Stimulated activated CD4-positive, alpha-beta T cell treated with anti-CD3 and anti-CD28 coated beads, Interleukin-1b, Interleukin-23, amount 100 ng/mL, for 24 hours (primary cell): ENCODE results near the gene F2RL1.
"Not testable (repeated sequence)": the region's sequence is repeated elsewhere in the genome, so short reads cannot be mapped to it uniquely, and the experiment has no call there.

Experiments used
- DNase-seq, 4 experiments: peaks; one replicate each; pipeline ENCODE4 v3.0.0-alpha.2; 2020; ENCODE audit warnings: low read depth in 4 of 4, low spot score in 1 of 4

The F2RL1 gene

DNA sequence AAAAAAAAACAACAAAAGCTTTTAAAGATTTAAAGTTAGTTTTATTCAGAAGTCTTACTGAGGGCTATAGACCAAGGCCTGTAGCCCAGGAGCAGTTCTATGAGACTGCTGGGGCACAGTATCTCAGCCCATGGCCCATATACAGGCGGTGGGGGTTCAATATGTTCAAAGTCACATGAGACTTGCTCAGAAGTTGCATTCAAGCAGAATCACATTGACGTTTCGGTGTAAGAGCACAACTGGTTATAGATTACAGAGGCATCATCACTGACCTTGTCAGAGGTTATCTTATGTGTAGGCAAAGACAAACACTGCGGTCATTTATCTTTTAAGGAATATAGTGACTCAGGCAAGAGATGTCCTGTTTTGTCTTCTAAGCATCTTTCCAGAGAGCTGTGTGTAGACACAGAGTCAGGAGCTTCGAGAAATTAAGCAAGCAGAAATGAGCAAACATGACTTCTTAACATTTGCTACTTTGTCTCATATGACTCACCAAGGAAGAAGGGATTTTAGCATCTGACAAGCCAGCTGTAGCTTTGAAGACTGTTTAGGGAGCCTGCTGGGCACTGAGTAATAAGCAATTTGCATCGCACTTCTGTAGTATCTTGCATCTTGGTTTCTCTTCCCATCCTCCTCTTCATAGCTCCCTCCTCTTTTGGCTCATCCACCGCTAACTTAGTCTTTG lies 12.9 kb upstream of the F2RL1 start:
- no peak for DNase-seq

DNA sequence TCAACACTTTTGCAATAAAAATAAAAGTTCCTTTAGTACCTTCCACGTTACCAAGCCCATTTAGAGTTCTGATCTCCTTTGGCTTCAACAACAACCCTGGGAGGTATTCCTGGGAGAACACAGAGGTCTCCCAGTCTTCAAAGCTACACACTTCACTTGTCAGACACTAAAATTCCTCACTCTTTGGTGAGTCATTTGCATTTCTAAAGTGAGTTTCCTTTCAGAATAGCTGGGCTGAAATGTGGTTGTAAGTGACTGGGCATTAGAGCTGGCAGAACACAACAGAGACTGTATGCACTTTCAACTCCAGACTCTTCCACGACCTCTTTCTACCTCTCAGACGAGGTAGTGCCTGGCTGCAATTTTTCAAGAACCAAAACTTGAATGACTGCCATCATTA lies 11.5 kb upstream of the F2RL1 start:
- DNase-seq, result no peak

DNA sequence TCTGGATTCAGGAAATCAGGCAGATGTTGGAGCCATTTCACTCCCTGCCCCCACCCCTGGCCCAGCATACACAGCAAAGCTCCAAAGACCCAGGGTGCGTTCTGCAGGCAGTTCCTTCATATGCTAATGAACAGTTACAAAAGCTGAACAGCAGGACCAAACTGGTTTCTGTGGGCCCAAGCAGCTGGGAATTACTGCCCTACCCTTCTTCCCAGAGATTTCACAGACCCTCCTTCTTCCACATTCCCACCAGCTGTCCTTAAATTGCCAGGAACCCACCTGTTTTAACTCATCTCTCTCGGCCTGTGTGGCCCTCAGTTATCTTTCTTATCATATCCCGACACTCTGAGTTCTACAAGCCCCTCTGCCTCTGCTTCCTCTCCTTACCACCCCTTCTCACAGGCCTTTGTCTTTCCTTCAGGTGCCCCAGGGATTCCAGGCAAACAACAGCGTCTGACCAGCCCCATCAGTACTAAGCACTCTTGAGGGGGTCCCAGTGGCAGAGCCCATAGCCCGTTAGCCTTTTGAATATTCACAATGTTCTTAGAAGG lies 10.6 kb upstream of the F2RL1 start:
- DNase-seq, result no peak

DNA sequence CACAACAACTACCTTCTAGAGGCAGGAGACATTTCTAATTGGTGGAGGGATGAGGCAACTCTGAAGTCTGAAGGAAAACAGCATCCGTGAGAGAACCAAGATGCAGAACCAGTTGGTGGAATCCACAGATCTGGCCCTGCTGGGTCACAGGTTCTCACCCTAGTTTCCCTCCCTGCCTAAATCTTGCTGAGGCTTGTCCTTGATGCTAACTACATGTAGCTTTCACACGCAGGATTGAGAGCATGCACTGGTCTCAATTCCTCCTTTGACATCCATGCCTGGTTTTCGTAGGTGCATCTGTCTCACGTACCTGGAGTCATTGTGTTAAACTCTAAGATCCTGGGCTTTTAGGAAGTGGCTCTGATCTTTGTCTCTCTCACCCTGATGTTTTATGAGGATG lies 9.7 kb upstream of the F2RL1 start:
- no peak for DNase-seq

DNA sequence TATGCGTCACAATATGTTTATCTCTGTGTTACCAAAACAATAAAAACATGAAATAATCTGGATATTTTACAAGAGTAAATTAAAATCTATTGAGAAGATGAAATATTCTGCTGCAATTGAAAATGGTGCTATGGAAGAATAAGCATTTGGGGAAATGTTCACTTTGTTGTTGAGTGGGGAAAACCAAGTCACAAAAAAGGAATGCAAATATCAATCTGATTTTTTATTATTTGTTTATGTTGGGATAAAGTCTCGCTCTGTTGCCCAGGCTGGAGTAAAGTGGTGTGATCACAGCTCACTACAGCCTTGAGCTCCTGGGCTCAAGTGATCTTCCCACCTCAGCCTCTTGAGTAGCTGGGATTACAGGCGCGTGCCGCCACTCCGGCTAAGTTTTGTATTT lies 8.6 kb upstream of the F2RL1 start:
- no peak for DNase-seq

DNA sequence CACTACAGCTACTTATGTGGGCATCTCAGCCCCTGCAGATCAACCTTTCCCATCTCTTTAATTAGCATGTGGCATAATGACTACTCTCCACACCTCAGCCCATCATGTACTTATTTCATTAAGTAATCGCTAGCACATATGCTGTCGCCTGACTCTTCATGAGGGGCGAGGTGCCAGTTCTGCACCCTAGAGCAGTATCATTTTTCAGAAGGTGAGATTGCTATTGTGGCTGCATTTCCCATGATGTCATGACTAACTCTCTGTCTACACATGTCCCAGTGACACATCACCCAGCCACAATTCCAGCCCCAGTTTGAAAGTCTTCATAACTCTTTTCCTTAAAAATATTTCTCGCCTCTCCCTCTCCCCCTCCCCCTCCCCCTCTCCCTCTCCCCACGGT lies 7.6 kb upstream of the F2RL1 start:
- no peak for DNase-seq

DNA sequence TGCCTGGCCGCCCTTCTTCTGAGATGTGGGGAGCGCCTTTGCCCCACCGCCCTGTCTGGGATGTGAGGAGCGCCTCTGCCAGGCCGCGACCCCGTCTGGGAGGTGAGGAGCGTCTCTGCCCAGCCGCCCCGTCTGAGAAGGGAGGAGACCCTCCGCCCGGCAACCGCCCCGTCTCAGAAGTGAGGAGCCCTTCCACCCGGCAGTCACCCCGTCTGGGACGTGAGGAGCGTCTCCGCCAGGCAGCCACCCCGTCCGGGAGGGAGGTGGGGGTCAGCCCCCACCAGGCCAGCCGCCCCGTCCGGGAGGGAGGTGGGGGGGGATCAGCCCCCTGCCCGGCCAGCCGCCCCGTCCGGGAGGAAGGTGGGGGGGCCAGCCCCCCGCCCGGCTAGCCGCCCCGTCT lies 6.6 kb upstream of the F2RL1 start:
- DNase-seq, result not testable (repeated sequence)

DNA sequence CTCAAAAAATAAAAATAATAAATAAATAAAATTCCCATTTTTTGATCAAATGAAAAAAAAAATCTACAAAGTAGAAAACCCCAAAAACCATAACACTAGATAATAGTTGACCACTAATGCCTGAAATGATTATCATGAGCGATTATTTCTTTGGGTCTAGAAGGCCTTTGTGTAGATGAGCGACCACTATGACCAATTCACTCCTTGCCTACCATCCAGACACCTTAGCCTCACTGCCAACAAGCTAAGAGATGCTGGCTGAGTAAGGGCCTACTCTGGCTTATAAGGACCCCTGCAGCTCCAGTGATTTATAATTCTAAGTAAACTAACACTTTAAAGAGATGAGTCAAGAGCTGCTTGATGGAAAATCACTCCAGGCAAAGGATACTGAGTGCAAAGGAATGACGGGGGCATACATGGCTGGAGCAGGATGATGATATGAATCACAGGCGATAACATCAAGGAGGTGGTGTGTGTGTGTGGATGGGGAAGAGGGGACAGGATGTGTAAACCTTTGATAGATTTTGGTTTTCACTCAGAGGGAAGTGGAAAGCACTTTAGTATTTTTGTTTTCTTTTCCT lies 4.8 kb upstream of the F2RL1 start:
- DNase-seq, result no peak

DNA sequence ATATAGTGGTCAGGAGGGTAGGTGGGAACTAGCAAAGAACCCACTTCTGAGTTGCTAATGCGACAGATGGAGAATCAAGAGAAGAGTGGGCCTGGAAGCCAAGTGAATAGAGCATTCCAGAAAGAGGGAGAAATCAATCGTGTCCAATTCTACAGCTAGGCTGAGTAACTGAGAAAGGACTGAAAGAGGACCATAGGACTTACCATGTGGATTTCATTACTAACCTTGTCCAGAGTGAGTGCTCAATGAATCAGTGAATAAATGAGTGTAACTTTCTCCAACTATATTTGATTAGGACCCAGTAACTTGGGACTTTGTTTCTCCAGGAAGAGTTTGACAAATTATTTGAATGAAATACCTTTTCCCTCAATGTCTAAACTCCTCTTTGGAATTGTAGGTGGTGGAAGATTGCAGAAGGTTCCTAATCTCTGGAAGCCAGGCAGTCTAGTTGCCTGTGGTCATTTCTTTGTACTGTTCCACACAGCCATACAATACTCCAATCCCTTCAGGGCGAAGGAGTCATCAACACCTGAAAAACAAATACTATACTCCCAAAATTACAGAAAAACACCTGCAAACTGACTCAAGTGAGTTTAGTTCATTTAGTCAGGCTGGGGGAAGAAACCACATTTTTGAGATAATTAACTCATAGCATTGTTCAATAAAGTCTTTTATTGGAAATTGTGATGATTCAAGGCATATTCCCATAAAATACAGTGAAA lies 2.6 kb upstream of the F2RL1 start:
- no peak for DNase-seq

DNA sequence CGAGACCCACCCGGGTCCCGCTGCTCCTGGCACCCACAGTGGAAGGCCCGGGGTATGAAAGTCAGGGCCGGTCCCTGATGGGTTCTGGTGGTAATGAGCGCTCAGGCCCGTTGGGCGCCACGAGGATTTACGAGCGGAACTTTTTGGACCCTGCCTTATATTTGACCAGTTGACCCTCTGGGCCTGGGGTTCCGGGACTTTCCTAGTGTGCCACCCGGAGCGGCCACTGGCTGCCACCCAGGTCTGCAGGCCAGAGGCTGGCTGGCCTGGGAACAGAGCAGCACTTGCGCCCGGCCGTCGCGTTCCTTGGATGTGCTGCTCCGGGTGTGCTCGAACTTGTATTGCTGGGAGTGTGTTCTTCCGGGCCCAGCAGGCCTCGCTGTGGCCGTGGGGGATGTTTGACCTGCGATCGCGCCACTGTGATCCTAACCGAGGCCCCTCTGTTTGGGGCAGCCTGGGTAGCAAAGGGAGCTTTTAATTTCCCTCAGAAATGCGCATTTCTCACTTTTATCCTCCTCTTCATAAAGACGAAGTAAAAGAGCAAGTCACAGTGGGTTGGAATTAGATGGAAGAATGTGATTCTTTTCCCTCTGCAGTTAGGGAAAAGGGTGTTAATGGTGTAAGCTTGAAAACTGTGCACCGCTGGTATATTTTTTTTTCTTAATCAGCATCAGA lies 1.2 kb downstream of the F2RL1 start:
- no peak for DNase-seq

DNA sequence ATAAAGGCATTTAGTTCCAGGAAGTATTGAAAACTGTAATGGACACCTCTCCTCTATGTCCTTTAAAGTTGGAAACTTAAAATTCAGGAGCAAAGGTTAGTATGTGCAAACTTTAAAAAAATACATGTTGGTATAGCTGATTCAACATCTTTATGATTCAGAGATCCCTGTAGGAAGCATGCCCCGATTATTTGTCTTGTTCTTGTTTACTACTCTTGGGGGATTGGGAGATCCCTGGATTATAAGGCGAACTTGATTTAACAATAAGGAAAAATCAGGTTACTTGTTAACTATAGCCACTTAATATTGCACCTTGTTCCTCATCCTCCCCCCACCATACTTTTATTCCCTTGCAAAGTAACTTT lies 1.7 kb downstream of the F2RL1 start:
- no peak for DNase-seq

DNA sequence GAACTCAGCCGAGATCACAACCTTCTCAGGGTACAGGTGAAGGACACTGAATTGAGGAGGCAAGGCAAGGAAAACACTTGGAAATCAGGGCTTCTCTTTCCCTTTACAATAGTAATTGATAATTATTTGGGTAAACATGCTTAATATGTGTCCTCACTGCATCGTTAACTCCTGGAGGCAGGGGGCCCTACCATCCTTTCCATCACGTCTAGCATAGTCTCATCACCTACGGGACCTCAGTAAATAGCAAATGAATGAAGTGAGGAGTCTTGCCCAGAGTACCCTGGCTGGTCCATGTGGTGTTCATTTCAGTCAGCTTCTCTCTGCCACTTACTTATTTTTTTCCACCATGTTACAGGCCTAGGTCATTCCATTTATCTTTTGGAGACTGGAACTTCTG lies 2.3 kb downstream of the F2RL1 start:
- DNase-seq, result no peak

DNA sequence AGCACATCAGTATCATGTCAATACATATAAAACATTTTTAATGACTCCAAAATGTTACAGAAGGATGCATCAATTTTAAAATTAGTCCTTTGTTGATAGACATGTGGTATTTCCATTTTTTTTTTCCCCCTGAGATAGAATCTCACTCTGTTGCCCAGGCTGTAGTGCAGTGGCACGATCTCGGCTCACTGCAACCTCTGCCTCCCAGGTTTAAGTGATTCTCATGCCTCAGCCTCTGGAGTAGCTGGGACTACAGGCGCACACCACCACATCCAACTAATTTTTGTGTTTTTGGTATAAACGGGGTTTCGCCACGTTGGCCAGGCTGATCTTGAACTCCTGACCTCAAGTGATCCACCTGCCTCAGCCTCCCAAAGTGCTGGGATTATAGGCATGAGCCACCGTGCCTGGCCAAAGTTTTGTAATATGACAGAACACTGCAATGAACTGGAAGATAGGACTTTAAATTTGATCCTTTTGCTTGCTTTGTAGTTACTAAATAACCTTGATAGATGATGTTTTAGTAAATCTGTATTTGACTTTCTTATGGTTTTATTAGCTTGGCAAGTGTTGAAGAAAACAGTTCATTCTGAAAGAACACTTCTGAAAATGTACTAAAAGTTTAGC lies 3.4 kb downstream of the F2RL1 start:
- DNase-seq, result not testable (repeated sequence)

DNA sequence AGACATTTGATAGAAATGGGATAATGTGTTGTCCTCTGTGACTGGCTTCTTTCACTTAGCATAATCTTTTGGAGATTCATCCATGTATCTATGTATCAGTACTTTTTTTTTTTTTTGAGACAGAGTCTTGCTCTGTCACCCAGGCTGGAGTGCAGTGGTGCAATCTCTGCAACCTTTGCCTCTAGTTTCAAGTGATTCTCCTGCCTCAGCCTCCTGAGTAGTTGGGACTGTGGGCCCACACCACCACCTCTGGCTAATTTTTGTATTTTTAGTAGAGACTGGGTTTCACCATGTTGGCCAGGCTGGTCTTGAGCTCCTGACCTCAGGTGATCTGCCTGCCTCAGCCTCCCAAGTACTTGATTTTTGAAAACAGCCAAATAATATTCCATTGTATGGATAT lies 7.6 kb downstream of the F2RL1 start:
- not testable (repeated sequence) for DNase-seq

DNA sequence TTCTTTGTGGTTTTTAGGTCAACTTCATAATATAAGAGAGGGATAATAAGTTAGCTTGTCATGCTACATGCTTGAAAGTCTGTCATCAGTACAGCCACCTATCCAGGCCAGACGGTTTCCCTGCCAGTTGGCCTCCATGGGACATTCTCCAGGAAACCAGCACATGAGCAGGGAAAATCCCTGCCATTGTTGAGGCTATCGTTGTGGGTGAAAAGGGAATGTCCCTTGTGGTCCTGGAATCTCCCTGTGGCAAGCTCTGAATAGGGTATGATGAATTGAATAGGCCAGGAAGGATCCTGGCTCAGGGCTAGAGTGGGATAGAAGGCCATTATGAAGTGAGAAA lies 12.3 kb downstream of the F2RL1 start:
- no peak for DNase-seq

DNA sequence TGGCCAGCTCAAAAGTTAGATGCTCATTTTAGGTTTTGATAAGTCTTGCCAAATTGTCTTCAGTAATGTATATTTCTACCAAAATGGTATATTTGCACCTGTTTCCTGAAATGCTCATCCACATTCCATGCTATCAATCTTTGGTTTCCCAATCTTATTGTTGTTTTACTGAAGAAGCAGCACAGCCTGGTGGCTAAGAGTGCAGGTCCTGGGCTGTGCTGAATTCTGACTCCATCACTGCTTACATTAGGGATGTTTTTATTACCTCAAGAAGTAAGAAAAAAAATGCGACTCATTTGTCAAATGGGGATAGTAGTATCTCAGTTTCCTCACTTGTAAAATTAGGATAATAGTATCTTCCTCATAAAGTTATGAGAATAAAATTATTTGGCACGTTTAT lies 17.4 kb downstream of the F2RL1 start:
- DNase-seq, result no peak

DNA sequence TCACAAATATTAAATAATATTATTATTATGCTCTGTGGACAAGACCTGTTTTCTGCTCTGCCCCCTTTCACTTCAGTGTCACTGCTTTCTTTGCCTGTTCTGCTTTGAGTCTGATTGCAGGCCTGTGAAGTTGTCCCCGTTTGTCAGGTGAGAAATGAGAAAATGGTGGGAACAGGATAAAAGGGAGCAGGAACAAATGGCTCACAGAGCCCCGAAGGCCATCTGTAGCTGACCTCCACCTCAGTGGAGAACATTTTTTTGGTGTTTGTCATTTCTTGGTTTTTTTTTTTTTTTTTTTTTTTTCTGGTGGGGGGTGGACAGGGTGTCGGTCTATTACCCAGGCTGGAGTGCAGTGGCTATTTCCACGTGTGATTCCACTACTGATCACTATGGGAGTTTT lies 17.8 kb downstream of the F2RL1 start:
- DNase-seq, result no peak

DNA sequence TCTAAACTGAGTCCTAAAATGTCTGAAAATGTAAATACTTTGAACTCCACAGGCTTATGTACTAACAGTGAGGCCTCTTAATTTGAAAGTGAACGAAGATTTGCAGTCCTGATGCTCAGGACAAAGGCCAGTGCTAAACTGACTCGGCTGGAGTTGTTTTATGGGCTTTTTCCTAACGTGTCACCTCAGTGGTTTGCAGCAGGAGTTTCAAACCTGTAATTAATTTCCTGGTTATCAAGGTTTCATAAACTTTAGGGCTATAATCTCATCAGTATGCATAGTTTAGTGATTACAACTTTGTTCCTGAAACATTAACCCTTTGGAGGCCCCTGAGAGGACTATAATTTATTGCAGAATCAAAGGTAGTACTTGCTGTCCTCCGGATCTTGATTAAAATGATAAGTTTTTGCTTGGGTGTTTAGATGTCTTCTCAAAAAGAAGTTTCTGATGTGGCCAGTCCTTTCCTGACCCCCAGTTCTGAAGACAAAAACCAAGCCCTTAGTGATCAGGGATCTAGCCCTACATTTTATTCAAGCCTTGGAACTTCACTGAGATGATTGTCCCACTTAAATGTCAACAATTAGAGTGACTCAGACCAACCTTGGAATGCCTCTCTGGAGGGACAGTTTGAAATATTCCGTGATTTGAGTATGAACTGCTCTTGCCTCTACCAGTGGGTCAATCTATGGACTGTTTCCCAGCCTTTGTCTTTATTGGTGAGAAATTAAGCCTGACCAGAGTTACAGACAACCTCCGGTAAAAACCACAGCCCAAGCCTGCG lies 19.8 kb downstream of the F2RL1 start:
- DNase-seq, result no peak

DNA sequence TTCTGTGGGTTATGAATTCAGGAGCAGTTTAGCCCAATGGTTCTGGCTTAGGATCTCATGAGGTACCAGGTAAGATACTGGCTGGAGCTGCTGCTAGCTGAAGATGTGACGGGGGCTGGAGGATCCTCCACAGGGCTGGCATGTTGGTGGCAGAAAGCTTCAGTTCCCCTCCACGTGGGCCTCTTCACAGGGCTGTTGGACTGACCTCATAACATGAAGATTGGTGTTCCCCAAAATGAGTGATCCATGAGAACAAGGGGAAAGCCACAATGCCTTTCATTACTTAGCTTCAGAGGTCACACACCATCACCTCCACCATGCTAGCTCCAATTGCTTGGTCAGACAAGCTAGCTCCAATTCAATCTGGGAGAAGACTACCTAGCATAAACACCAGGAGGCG lies 22.5 kb downstream of the F2RL1 start:
- no peak for DNase-seq

DNA sequence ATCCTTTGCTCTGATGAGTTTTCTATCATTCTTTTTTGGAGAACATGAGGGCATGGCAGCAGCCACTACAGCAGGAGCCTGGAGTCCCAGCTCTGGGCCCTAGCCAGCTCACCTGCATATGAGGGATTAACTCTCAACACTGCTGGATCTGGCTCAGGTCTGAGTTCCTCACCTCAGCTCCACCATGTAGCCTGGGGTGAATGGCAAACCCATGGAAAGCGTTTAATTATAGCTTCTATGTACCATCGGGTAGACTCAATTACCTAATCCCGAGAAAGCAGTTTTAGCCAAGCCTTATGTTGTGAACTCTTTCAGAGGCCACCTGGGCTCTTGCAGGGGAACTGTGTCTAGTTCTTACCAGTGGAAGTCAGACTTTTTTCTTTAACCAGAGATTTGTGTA lies 27.1 kb downstream of the F2RL1 start:
- DNase-seq, result no peak
